ENCODE measurements around the gene KLRG1.

Gene KLRG1

DNA sequence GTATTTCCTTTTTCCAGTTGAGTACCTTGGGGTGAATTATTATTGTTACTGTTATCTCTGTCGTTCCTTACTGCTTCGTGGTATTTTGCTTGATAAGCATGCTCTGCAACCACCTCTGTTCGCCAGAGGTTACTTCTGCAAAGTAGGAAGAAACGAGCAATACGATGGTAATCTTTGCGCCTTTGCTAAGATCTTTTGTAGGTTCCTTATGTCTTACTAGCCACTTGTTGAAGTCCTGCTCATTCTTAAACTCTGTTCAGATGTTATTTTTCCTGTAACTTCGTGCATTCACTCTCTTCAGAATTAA is 39.2 kb upstream of the KLRG1 start:
- TF ChIP-seq, protein P1, sequence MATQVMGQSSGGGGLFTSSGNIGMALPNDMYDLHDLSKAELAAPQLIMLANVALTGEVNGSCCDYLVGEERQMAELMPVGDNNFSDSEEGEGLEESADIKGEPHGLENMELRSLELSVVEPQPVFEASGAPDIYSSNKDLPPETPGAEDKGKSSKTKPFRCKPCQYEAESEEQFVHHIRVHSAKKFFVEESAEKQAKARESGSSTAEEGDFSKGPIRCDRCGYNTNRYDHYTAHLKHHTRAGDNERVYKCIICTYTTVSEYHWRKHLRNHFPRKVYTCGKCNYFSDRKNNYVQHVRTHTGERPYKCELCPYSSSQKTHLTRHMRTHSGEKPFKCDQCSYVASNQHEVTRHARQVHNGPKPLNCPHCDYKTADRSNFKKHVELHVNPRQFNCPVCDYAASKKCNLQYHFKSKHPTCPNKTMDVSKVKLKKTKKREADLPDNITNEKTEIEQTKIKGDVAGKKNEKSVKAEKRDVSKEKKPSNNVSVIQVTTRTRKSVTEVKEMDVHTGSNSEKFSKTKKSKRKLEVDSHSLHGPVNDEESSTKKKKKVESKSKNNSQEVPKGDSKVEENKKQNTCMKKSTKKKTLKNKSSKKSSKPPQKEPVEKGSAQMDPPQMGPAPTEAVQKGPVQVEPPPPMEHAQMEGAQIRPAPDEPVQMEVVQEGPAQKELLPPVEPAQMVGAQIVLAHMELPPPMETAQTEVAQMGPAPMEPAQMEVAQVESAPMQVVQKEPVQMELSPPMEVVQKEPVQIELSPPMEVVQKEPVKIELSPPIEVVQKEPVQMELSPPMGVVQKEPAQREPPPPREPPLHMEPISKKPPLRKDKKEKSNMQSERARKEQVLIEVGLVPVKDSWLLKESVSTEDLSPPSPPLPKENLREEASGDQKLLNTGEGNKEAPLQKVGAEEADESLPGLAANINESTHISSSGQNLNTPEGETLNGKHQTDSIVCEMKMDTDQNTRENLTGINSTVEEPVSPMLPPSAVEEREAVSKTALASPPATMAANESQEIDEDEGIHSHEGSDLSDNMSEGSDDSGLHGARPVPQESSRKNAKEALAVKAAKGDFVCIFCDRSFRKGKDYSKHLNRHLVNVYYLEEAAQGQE (IDR thresholded peaks at IDR 0.05; ENCODE audit: insufficient replicate concordance, low read depth): peak; percentile 21
- TF ChIP-seq POLR2AphosphoS5 (IDR thresholded peaks at IDR 0.05; ENCODE audit: low read depth) (no peak), SPI1 (IDR thresholded peaks at IDR 0.05; ENCODE audit: borderline replicate concordance, low read depth) (no peak)
- TF ChIP-seq, protein P2, sequence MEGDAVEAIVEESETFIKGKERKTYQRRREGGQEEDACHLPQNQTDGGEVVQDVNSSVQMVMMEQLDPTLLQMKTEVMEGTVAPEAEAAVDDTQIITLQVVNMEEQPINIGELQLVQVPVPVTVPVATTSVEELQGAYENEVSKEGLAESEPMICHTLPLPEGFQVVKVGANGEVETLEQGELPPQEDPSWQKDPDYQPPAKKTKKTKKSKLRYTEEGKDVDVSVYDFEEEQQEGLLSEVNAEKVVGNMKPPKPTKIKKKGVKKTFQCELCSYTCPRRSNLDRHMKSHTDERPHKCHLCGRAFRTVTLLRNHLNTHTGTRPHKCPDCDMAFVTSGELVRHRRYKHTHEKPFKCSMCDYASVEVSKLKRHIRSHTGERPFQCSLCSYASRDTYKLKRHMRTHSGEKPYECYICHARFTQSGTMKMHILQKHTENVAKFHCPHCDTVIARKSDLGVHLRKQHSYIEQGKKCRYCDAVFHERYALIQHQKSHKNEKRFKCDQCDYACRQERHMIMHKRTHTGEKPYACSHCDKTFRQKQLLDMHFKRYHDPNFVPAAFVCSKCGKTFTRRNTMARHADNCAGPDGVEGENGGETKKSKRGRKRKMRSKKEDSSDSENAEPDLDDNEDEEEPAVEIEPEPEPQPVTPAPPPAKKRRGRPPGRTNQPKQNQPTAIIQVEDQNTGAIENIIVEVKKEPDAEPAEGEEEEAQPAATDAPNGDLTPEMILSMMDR (IDR thresholded peaks at IDR 0.05; ENCODE audit: insufficient read depth, low read length): no peak
- no peak for DNase-seq (ENCODE audit: low read depth in 1 of 2, low spot score in 1 of 2)
- peak overlapping the region; percentile 83 for H3K4me3 ChIP-seq (replicated peaks; ENCODE audit: insufficient read depth, low read length)
- peak overlapping the region; percentile 97 for H3K27ac ChIP-seq (replicated peaks)
- H3K27me3 ChIP-seq (ENCODE audit: insufficient read depth, poor library complexity, severe bottlenecking): no peaks in the 10 kb centered on the region

DNA sequence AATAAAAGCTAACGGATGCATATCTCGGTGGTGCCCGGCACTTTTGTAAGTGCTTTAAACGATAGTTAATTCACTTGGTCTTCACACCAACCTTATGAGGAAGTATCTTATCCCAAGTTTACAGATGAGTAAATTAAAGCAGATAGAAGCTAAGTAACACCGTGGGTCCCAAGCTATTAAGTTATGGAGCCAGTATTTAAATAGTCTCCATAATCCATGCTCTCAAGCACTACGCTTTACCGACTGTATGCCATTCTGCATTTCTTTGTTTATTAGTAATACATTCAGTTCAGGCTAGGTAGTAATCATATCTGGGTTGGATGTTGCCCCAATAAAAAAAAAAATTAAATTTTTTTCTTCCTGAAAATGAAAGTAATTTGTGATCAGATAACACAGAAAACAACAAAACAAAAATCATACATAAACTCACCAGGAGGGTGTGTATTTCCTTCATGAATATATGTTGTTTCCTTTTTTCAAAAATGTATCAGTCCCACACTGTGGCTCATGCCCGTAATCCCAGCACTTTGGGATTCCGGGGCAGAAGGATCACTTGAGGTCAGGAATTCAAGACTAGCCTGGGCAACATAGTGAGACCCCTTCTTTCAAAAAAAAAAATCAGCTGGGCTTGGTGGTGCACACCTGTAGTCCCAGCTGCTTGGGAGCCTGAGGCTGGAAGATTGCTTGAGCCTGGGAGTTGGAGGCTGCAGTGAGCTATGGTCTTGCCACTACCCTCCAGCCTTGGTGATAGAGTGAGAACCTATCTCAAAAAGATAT is 38.5 kb upstream of the KLRG1 start:
- H3K27me3 ChIP-seq (ENCODE audit: insufficient read depth, poor library complexity, severe bottlenecking): no peaks in the 10 kb centered on the region
- DNase-seq (ENCODE audit: low read depth in 1 of 2, low spot score in 1 of 2): no peak
- H3K4me3 ChIP-seq (replicated peaks; ENCODE audit: insufficient read depth, low read length): peak overlapping the region; percentile 83
- peak overlapping the region; percentile 97 for H3K27ac ChIP-seq (replicated peaks)
- TF ChIP-seq POLR2AphosphoS5 (IDR thresholded peaks at IDR 0.05; ENCODE audit: low read depth): no peak
- TF ChIP-seq, protein P2 (IDR thresholded peaks at IDR 0.05; ENCODE audit: insufficient read depth, low read length): no peak
- TF ChIP-seq, protein P1 (IDR thresholded peaks at IDR 0.05; ENCODE audit: insufficient replicate concordance, low read depth): no peak
- TF ChIP-seq GABPA (IDR thresholded peaks at IDR 0.05; ENCODE audit: low read depth): no peak
- no peak for TF ChIP-seq SPI1 (IDR thresholded peaks at IDR 0.05; ENCODE audit: borderline replicate concordance, low read depth)

DNA sequence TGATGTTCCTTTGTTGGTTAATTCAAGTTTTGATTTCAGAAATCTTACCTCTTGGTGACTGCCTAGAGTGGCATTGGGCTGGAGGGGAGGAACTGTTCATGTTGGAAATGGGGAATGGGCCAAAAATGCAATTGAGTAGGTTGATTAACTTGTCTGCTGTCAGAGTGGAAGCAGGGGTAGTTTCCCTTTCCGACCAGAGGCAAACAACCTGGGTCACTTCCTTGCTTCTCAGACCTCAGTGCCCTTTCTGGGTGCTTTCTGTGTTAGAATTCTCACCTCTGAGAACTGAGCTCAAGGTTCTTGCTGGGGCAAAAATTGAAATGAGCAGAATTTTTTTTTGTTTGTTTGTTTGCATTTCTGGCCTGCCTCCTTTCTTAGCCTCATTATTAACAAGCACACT is 37.6 kb upstream of the KLRG1 start:
- H3K27me3 ChIP-seq (ENCODE audit: insufficient read depth, poor library complexity, severe bottlenecking): no peaks in the 10 kb centered on the region
- TF ChIP-seq, protein P1 (IDR thresholded peaks at IDR 0.05; ENCODE audit: insufficient replicate concordance, low read depth): no peak
- TF ChIP-seq, protein P2 (IDR thresholded peaks at IDR 0.05; ENCODE audit: insufficient read depth, low read length): no peak
- no peak for TF ChIP-seq GABPA (IDR thresholded peaks at IDR 0.05; ENCODE audit: low read depth)
- TF ChIP-seq SPI1 (IDR thresholded peaks at IDR 0.05; ENCODE audit: borderline replicate concordance, low read depth): no peak
- no peak for TF ChIP-seq POLR2AphosphoS5 (IDR thresholded peaks at IDR 0.05; ENCODE audit: low read depth)
- no peak overlapping the region for H3K27ac ChIP-seq (replicated peaks)
- no peak overlapping the region for H3K4me3 ChIP-seq (replicated peaks; ENCODE audit: insufficient read depth, low read length)
- DNase-seq (ENCODE audit: low read depth in 1 of 2, low spot score in 1 of 2): no peak
